NCI-H2029 (cell line): Measurements from ENCODE around the gene SLC25A17.
"Not testable (repeated sequence)": the region's sequence is repeated elsewhere in the genome, so short reads cannot be mapped to it uniquely, and the experiment has no call there.

ENCODE experiments used
- DNase-seq: peaks from one replicate; lab custom pipeline; 2025; lab: John Stamatoyannopoulos, UW

SLC25A17 gene

DNA sequence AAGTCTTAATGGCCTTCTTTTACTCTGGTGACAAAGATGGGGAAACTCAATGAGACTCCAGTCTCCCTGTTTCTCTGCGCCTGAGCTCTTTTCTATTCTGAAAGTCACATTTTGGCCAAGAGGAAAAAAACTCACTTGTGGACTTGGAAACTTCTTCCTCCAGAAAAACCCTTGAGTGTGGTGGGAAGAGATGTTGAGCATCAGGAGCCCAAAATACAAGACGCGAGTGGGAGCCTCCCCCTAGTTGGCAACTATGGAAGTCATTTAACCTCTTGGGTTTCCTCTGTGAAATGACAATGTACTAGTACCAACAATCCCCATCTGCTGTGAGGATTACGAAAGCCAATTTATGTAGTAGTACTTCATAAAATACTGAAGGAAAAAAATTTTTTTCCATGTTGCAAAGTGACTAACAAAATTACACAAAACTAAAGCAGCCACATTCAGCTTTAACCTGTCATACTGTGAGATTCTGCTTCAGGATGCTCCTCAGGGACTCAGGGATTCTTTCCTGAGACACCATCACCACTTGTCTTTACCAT, 524 bp upstream of the SLC25A17 start:
- no peak for DNase-seq

DNA sequence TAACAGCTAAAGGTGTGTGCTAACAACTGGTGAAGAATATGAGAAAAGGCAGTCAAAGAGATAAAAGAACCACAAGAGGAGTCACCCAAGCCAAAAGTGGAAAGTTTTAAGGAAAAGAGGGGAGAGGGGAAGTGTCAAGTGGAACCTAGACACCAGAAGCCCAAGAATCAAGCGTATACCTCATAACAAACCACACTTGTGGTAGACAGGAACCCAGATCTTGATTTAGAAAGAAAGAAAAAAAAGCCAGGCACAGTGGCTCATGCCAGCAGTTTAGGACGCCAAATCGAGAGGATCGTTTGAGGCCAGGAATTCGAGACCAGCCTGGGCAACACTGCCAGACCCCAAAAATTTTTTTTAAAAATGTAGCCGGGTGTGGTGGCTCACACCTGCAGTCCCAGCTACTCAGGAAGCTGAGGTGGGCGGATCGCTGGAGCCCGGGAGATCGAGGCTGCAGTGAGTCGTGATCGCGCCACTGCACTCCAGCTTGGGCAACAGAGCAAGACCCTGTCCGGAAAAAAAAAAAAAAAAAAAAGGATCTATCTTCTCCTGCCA, 877 bp downstream of the SLC25A17 start:
- DNase-seq = no peak

DNA sequence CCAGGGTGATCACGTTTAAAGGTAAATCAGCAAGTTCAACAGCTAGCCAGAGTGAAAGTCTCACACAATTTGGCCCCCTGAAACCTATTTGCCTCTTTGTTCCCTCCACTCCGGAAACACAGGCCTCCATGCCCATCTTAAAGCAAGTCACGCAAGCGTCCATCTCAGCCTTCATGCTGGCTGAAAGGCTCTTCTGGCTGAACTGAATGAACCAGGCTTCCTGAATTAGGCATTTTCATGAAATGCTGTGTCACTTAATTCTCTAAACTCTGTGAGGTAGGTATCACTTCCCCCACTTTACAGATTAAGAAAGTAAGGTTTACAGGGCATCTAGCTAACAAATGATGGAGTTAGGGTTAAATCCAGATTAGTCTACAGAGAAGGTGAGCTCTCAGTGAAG, 1.4 kb downstream of the SLC25A17 start:
- no peak for DNase-seq

DNA sequence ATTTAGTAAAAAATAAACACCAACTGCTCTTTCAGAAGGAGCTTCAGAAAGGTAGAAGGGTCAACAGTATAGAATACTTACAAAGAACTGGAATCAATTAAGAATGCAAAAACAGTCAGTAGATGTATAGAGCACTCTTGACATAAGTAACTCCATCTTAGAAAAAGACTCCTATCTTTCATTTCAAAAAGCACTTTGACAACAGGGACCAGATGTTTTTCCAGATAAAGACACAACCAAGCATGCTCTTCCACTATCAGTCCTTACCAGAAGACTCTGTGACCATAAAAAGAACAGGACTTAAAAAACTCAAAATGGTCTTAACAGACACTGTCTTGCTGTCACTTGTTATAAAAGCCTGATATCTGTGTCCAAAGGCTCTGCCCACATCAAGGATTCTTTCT, 5.2 kb downstream of the SLC25A17 start:
- no peak for DNase-seq

DNA sequence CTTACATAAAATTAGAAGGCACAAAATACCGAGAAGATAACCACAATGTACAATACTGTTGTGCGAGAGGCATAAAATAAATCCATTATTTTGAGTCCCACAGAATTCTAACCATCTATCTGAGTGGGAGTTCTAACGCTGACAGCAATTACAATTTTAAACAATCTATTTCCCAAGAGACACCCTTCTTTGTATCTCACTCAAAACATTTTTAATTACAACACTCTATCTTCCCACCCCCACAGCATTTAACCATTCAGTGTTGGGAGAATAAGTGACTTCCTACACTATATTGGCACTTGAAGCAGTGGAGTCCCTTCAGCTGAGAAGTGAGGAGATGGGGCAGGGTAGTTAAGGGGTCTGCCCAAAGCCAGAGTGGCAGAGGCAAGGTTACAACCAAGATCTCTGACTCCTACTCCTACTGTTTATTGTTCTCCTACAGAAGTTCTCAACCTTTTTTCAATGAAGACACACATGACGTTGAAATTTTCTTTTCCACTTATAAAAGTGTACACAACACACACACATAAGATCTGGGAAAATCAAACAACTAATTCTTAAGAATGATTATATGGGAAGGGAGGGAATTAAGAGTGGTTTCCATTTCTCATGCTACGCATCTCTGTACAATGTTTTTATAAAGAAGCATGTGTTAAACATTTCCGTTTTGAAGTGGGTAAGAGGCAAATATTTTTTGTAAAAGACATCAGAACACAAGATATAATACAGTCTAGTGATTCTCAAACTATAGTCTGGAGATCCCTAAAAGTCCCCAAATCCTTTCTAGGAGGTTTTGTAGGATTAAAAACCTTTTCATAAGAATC, 10.9 kb downstream of the SLC25A17 start:
- no peak for DNase-seq

DNA sequence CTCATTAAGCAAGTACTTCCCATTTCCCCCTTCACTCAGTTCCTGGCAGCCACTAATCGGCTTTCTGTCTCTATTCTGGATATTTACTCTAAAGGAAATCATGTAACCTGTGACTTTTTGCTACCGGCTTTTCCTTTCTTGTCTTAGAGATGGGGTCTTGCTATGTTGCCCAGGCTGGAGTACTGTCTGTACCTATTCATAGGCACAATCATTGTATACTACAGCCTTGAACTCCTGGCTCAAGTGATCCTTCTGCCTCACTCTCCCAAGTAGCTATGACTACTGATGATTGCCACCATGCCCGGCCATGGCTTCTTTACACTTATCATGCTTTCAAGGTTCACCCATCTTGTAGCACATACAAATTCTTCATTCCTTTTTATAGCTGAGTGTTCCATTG, 12.4 kb downstream of the SLC25A17 start:
- no peak for DNase-seq

DNA sequence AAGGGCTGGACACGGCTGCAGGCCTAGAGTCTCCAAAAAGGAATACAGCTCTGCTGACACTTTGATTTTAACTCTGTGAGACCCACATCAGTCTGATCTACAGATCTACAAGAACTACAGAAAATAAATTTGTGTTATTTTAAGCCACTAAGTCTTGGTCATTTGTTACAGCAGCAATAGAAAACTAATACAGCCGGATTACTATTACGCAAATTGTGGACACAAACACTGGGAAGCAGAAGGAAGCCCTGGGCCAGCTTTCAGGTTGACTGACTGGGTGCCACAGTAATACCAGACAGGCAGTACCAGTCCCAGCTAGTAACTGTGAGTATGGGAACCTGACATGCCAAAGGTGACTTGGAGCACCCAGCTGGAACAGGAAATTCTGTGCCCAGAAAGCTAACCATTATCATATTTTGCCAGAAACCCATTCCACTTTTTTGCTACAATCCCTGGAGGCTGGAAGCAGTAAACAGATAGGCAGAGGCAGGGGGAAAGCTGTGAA, 13.4 kb downstream of the SLC25A17 start:
- DNase-seq = no peak

DNA sequence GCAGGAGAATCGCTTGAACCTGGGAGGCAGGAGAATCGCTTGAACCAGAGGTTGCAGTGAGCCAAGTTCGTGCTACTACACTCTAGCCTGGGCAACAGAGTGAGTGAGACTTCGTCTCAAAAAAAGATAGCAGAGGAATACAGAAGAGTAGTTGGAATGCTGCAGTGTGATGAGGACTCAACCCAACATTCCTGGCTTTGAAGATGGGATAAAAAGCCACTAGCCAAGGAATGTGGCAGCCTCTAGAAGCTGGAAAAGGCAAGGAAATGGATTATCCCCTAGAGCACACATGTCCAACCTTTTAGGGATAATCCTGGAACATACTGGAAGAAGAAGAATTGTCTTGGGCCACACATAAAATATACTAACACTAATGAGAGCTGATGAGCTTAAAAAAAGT, 13.9 kb downstream of the SLC25A17 start:
- DNase-seq = no peak

DNA sequence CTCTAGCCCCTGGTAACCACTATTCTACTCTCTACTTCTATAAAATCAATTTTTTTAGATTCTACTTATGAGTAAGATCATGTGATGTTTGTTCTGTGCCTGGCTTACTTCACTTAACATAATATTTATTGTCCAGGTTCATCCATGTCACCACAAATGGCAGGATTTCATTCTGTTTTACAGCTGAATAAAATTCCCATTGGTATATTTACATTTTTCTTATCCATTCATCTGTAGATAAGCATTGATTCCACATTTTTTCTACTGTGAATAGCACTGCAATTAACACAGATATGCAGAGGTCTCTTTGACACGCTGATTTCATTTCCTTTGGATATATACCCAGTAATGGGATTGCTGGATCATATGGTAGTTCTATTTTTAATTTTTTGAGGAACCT, 15.8 kb downstream of the SLC25A17 start:
- DNase-seq = no peak

DNA sequence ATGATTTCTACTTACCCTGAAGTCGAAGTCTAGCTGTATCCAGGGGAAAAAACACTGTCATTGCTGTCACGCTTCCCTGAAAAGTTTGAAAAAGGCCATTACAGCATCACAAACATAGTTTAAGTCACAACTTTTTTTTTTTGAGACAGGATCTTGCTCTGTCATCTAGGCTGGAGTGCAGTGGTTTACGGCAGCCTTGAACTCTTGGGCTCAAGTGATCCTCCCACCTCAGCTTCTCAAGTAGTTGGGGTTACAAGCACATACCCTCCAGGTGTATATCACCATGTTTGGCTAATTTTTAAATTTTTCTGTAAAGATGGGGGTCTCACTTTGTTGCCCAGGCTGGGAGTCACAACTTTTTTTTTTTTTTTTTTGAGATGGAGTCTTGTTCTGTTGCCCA, 20.1 kb downstream of the SLC25A17 start:
- DNase-seq = no peak

DNA sequence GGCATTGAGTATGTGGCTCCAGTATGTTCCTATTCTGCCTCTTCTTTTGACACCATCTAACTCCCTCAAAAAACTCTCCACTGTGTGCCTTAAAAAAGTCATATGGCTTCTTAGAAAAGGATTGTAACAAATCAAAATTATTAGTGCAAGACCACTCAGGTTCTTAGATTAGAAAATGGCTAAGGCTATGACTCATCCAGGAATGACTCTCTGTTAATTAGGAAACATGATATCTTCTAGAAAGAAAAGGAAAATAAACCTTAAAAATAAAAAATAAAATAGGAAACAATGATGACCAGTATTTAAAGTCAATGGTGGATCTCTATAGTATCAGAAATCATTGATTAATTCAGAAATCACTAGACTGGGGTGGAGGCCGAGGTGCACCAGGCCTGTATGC, 21.7 kb downstream of the SLC25A17 start:
- no peak for DNase-seq

DNA sequence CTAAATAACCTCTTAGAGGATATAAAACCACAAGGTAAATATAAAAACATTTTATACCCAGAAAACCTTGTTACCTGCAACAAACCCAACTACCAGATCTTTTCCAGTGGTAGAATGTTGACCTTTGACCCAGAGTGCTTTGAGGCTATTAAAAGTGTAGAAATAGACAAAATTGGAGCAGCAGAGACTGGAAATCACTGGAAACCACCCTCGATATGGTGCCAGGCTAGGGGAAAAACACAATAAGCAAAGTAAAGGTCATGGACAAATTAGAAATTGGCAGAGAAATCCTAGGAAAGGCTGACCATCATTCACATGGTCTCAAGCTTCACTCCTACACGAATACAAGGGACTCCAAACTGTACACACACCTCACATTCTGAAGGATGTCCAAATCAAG, 26.7 kb downstream of the SLC25A17 start:
- no peak for DNase-seq

DNA sequence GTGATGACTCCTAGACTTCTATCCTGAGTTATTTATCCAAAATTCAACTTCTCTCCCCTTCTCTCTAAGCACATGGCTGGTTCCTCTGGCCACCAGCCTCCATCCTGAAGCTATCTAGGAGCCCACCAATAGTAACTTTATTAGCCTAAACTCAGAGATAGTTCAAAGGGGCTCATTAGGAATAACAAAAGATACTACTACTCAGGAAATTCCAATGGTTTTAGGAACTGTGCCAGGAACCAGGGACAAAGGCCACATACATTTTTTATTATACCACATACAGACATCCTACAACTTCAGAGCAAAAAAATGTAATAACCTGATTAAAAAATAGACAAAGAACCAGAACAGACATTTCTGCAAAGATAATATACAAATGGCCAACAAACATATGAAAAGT, 27.9 kb downstream of the SLC25A17 start:
- DNase-seq = no peak

DNA sequence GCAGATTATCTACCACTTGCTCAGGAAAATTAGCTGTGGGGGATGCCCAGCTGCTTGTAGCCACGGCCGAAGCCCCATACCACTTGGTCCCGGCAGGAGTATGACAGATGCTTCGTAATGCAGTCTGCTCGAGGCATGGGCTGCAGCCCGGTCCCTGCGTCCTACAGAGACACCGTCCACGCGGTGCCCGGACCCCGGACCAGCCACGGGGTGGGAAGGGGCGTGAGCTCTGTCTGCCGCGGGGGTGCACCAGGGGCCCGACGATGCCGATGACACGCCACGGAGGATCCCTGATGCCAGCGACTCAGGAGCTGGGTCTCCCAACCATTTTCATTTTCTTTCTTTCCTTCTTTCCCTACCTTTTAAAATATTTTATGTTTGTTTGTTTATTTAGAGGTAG, 30.0 kb downstream of the SLC25A17 start:
- DNase-seq = no peak

DNA sequence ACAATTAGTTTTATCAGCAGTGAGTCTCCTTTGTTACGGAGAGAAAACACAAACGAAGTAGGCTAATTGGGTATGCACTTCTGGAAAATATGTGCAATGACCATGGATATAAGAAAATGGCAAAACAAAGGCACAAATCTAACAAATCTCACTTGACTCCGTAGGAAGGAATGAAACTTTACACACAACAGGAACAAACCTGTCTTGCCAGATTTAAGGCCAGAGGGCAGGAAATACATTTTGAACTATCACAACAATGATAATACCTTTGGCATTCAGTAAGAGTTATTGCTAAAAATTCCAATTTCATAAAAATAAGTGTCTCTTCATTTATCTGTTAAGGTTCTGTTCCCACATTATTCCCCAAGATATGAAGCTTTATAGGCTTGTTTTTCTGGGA, 36.6 kb downstream of the SLC25A17 start:
- DNase-seq = no peak

DNA sequence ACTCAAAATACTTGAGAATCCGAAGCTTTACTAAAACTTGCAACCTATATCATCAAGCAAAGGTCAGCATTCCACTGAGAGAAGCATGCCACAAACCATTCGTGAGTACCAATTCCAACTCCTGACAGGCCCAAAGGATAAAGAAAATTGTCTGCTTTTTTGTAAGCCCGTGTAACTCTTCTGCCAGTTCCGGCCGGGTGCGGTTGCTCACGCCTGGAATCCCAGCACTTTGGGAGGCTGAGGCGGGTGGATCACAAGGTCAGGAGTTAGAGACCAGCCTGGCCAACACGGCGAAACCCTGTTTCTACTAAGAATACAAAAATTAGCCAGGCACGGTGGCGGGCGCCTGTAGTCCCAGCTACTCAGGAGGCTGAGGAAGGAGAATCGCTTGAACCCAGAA, 37.4 kb downstream of the SLC25A17 start:
- DNase-seq = not testable (repeated sequence)

DNA sequence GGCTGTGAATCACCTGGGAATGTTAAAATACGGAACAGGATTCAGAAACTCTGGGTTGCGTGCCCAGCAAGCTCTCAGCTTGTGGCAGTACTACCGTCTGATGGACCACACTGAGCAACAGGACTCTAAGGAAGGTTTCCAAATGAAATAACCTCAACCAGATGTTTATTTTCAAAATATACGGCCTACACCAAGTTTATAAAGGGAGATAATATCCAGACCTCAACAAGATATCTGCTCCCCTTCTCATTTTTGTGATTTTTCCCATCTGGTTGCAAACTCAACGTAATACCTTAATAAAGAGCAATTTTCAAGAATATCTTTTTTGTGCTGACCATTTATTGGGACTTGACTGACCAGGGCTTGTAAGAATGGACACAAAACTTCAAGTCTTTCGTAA, 49.4 kb downstream of the SLC25A17 start:
- no peak for DNase-seq

DNA sequence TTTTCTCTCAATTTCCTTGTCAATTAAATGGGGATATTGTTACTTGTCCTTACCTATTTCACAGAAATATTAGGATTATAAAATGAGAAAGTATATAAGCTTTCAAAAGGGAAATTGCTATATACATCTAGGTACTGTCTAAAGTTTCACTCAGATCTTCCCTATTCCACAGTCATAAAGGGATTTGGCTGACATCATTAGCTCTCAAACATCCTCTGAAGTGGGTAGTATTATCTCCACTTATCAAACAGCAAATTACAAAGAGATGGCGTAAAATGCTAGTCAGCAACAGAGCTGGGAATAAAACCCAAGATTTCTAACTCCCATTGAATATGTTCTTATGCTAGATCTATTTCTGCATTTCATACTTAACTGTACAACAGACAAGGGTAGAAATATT, 50.9 kb downstream of the SLC25A17 start:
- no peak for DNase-seq

DNA sequence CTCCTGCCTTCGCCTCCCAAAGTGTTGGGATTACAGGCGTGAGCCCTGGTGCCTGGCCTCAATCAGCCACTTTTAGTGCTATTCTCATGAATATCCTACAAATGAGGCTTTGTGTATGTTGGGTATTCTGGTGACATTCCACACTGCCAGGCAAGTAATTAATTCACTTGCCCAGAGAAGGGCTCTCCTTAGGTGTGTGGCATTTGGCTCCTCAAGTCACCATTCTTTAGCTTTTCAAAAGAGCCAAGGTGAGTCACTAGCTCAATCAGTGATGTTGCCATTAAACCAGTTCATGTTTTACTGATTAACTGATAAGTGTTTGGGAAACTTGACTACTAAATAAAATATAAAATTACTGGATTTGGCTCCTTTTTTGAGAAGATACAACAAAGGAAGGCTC, 52.2 kb downstream of the SLC25A17 start:
- no peak for DNase-seq

DNA sequence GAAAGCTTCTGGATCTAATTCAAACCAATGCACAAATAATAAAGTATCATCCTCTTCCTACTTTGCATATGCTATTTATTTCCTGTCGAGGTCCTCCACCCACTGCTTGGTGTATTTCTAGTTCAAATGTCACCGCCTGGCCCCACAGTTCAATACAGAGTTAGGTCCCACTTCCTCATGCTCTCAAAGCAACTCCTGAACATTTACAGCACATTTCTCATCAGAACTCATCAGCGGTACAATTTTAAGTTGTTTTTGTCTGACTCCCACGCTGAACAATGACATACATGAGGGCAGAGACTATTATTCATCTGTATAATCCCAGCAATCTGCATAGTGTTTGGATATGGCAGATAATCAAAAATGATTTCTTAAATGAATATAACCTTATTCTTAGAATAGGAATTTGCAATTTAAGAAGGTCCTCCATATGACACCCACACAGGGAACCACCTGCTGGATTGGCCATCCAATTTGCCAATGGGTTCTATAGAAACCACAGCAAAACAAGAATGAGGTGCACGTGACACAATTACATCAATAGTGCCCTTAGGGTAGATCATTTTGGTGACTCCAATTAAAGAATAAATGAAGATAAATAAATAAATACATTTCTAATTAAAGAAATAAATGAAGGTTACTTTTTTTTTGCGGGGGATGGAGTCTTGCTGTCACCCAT, 54.2 kb downstream of the SLC25A17 start:
- no peak for DNase-seq

DNA sequence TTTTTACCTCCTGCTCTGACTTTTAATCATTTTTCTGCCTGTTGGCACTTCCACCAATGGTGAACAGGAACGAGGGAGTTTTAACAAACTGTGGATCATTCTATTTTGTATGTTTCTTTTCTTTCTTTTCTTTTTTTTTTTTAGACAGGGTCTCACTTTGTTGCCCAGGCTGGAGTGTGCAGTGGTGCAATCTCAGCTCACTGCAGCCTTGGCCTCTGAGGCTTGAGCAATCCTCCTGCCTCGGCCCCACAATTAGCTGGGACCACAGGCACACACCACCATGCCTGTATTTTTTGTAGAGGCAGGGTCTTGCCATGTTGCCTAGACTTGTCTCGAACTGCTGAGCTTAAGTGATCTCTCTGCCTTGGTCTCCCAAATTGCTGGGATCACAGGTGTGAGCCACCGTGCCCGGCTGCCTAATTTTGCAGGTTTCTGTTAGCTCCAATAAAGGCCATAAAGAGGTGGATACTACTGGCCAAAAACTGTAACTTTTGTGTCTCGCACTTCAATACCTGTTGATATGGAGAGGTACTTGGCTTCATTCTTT, 59.8 kb downstream of the SLC25A17 start:
- no peak for DNase-seq

DNA sequence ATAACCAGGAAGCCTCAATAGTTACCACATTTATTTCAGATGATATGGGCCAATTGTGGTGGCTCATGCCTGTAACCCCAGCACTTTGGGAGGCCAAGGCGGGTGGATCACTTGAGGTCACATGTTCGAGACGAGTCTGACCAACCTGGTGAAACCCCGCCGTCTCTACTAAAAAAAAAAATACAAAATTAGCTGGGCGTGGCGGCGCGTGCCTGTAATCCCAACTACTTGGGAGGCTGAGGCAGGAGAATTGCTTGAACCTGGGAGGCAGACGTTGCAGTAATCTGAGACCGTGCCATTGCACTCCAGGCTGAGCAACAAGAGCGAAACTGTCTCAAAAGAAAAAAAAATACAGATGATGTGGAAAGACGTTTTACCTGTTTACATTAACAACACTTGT, 60.3 kb downstream of the SLC25A17 start:
- not testable (repeated sequence) for DNase-seq

DNA sequence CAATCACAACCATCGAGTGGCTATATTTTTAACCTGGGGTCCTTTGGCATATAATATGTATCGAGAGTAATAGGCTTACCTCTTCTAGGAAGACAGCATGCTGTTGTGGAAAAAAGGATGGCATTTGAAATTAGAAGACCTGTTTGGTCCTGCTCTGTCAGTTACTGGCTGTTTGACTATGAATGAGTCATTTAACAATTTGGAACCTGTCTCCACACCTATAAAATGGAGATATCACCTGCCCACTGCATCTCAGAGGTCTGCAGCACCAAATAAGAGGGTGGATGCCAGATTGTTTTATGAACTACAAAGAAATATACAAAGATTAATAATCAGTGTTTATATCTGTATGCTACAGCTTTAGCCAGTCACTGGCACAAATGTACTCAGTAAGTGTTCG, 60.8 kb downstream of the SLC25A17 start:
- DNase-seq = no peak
